Activated T-cell treated with anti-CD3 and anti-CD28 coated beads for 48 hours (primary cell): ENCODE measurements around the gene BPTF.
"Not testable (repeated sequence)": the region's sequence is repeated elsewhere in the genome, so short reads cannot be mapped to it uniquely, and the experiment has no call there.

Experiments used
- DNase-seq: peaks from one replicate; pipeline ENCODE4 v3.0.0-alpha.2; 2020; ENCODE audit warnings: low read depth

BPTF gene, protein sequence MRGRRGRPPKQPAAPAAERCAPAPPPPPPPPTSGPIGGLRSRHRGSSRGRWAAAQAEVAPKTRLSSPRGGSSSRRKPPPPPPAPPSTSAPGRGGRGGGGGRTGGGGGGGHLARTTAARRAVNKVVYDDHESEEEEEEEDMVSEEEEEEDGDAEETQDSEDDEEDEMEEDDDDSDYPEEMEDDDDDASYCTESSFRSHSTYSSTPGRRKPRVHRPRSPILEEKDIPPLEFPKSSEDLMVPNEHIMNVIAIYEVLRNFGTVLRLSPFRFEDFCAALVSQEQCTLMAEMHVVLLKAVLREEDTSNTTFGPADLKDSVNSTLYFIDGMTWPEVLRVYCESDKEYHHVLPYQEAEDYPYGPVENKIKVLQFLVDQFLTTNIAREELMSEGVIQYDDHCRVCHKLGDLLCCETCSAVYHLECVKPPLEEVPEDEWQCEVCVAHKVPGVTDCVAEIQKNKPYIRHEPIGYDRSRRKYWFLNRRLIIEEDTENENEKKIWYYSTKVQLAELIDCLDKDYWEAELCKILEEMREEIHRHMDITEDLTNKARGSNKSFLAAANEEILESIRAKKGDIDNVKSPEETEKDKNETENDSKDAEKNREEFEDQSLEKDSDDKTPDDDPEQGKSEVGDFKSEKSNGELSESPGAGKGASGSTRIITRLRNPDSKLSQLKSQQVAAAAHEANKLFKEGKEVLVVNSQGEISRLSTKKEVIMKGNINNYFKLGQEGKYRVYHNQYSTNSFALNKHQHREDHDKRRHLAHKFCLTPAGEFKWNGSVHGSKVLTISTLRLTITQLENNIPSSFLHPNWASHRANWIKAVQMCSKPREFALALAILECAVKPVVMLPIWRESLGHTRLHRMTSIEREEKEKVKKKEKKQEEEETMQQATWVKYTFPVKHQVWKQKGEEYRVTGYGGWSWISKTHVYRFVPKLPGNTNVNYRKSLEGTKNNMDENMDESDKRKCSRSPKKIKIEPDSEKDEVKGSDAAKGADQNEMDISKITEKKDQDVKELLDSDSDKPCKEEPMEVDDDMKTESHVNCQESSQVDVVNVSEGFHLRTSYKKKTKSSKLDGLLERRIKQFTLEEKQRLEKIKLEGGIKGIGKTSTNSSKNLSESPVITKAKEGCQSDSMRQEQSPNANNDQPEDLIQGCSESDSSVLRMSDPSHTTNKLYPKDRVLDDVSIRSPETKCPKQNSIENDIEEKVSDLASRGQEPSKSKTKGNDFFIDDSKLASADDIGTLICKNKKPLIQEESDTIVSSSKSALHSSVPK (N-terminal part only)

DNA sequence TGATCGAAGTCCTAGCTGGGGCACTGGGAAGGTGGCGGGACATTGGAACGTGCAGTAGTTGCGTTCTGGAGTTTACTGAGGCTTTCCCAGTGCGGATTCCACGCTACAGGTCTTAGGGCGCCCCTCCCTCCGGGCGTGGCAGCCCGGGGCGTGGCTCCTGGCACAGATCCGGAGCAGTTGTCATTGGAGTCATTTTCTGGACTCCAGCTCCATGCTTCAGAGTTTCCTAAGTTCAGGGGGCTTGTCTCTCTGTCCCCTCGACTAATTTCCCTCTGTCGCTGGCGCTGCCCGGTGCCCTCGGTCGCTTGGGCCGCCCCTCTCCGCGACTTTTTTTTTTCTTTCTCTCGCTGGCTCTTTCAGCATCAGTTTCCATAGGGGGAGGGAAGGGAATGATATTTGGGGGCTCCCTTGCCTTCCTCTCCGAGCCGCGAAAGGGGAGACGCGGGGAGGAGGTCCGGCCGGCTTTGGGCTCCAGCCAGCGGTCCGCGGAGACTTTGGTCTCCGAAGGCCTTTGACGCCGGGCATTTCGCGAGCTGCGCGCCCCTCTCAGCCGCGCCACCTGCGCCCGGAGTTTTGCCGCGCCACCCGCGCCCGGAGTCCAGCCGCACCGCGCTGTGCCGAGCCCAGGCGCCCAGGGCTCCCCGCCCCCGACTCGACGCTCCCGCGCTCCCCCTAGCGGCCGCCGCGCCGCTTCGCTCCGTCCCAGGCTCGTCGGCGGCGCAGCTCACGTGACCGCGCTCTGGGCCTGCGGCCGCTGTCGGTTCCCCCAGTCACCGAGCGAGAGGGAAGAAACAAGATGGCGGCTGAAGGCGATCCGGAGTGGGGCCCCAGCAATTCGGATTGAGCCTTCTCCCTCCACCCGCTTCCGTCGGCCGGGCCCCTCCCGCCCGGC, at the start of gene BPTF:
Gene BPTF, plus strand, starts transcription at position 769 of the 892 bp plus-strand sequence. CDS start 222 bp downstream, outside the sequence.
- peak; percentile 89 for DNase-seq

DNA sequence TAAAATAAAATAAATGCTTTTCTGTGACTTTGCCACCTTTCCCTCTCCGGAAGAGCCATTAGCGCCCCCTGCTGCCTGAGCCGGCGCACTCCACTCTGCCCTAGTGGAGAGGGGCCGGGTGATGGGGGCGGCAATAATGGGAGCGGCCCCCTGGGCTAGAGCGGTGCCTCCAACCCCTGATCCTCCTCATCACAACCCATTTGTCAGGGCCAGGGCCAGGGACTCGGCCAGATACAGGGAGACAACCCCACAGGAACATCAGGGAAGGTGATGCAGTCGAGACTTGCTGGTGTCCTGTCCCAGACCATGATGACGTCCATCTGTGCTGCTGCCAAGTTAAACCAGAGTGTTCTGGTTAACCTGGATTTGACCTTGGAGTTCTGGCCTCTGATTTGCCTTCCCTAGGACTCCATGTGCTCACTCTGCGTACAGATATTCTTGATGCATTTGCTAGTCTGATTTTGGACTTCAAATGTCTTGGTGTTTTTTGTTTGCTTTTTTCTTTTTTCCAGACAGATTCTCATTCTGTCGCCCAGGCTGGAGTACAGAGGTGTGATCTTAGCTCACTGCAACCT, 46.1 kb upstream of the BPTF start:
- DNase-seq, result peak; percentile 36

DNA sequence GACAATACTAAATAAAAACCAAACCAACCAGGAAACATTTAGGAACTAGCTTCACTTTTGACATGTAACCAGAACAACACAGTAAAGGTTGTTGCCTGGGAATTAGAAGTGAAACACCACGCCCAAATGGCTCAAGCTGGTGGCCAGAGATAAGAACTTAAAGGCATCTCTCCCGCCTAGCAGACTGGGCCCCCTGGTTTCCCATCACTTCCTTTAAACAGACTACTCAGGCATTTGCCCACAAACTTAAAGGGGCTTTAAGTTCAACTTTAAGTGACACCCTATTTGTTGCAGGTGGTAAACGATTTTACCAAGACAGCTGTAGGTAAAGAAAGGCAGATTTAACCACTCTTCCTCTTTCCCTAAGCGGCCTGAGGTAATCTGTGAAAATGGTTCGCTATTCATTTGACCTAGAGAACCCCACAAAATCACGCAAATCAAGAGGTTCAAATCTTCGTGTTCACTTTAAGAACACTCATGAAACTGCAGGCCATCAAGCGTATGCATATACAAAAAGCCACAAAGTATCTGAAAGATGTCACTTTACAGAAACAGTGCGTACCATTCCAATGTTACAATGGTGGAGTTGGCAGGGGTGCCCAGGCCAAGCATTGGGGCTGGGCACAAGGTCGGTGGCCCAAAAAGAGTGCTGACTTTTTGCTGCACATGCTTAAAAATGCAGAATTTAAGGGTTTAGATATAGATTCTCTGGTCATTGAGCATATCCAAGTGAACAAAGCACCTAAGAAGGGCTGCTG, 40.8 kb upstream of the BPTF start:
- no peak for DNase-seq

DNA sequence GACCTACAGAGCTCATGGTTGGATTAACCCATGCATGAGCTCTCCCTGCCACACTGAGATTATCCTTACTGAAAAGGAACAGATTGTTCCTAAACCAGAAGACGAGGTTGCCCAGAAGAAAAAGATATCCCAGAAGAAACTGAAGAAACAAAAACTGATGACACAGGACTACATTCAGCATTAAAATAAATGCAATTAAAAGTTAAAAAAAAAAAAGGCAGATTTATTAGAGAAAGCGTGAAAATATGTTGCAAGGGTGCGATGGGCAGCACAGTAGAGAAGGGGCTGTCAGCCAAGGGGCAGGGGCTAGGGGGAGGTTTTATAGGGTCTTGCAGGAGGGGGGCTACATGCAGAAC, 40.2 kb upstream of the BPTF start:
- DNase-seq, result no peak

DNA sequence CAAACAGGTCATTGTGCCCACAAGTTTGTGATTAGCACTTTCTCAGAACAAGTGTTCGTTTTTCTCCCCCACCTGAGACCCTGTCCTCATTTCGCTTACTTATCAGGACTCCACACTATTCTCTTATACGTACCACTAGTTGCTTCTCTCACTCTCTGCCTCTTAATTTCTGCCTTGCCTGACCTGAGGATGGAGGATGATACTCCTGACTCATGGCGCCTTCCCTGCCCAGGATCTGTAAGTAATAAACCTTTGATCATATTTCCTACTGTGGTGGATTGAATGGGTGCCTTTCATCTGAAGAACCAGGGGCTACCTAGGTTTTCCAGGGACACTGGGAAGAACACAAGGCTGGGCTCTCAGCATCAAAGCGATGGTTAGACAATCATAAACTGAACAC, 39.8 kb upstream of the BPTF start:
- no peak for DNase-seq

DNA sequence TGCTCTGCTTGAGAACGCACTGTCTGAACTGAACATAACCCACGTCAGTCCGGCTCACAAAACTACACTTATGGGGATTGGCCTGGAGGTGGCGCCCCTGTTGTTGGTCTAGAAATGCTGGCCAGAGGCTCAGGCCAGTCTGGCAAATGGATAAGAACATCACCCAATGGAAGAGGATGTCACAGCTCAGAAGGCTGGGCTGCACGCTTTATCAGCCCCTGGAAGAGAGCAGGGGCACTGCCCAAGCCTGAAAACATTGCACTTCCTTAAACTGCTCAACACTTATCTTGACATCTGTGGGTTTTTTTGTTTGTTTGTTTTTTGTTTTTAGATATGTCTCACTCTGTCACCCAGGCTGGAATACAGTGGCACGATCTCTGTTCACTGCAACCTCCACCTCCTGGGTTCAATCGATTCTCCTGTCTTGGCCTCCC, 24.8 kb upstream of the BPTF start:
- DNase-seq, result peak; percentile 48

DNA sequence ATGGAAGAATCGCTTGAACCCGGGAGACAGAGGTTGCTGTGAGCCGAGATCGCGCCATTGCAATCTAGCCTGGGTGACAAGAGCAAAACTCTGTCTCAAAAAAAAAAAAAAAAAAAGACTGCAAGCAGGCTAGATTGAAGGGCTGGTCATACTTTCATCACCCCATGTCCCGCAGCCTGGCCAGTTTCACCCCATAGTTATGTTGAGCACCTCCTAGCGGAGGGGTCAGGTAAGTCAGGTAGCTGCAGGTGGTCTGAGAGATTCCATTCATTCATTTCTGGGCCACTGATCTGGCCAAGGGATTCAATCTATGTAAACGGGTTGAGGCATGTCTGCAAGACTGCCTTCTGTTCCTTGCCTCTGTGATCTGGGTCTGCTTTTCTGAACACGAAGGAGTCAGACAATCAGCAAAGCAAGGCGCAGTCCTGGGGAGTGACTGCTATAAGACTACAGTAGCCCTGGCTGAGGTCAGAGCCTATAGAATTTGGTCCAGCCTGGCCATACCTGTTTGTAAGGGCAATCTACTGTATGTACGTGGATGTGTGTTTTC, 23.6 kb upstream of the BPTF start:
- no peak for DNase-seq

DNA sequence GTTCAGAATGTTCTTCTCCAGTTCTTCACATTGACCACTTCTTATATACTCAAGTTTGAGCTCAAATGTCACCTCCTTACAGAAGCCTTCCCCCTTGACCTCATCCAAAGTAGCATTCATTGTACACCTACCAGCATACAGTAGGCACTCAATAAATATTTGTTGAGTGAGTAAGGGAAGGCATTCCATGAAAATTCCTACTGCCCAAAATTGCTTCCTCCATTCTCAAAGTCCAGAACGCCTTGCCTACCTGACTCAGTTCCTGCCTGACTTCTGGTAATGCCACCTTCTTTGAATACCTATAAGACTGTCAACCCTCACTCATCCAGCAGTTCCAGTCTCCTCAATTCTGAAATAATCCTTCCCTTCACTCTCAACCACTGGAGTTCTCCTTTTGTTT, 14.8 kb upstream of the BPTF start:
- no peak for DNase-seq

DNA sequence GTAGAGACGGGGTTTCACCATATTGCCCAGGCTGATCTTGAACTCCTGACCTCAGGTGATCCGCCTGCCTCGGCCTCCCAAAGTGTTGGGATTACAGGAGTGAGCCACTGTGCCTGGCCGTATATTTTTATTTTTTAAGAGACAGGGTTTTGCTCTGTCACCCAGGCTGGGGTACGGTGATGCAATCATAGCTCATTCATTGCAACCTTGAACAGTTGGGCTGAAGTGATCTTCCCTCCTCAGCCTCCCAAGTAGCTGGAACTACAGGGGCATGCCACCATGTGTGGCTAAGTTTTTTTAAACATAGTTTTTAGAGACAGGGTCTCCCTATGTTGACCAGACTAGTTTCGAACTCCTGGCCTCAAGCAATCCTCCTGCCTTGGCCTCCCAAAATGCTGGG, 12.9 kb upstream of the BPTF start:
- not testable (repeated sequence) for DNase-seq

DNA sequence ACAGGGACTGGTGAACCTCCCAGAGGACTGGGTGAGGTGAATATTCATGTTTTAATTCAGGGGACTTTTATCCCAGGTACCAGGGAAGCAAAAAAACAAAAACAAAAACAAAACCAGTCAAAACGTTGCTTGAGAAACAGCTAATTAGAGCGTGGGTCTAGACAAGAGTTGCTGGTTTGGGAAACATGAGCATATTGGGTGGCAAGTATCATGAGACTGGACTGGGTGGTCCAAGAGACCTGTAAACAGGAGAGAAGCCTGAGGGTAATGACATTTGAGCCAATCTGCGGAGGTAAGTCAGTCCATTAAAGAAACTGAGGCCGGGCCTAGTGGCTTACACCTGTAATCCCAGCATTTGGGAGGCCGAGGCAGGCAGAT, 11.5 kb upstream of the BPTF start:
- DNase-seq, result no peak

DNA sequence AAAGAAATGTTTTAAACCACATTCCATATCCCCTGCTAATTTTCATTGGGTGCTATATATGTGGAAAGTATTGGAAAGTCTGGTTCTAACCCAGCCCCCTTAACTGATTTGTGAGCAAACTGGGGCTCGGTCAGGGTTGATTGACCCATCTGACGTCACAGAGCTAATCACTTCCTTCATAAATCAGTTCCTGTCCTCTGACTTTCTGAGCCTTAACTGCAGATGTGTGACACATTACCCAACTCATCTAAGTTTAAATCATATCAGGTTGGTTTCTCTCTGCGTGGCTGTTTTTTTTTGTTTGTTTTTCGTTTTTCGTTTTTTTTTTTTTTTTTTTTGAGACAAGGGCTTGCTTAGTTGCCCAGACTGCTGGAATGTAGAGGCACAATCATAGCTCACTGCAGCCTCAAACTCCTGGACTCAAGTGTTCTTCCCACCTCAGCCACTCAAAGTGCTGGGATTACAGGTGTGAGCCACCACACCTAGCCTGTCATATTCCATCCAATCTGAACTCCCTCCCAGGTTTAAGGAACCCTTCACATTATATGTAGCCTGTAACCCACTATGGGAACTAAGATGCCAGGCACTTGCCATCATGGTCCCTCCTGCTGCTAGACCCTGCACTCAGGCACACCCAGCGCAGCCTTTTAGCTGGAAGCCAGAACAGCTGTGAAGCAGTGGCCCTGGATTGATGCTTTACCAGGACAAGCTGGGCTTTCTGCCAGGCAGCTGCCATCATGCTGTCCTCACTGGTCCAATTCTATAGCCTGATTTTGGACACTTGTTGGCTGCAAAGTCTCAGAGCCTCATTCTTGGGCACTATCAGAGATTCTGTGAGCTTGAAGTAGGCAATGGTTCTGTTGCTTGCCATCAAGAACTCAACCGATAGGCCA, 6.9 kb upstream of the BPTF start:
- no peak for DNase-seq

DNA sequence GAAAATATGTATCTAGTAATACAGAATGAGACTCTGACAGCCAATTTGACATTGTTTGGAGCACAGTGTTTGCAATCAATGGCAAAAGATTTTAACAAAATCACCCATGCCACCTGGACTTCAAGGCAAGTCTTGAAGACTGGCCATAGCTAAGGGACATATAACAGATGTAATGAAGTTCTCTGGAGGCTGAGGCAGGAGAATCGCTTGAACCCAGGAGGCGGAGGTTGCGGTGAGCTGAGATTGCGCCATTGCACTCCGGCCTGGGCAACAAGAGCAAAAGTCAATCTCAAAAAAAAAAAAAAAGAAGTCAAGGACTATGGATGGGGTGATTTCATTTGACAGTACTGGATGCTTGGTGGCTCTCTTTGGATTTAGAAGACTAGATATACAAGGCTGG, 5.6 kb upstream of the BPTF start:
- no peak for DNase-seq

DNA sequence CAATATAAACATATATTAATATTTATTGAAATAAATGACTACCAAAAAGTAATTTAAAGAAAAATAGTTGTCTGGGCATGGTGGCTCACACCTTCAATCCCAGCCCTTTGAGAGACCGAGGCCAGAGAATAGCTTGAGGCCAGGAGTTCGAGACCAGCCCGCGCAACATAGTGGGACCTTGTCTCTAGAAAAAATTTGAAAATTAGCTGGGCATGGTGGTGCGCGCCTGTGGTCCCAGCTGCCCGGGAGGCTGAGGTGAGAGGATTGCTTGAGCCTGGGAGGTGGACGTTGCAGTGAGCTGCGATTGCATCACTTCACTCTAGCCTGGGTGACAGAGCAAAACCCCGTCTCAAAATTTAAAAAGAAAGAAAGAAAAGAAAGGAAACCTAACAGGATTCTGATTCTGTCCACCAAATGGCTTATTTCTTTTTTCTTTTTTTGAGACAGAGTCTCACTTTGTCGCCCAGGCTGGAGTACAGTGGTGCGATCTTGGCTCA, 3.4 kb upstream of the BPTF start:
- DNase-seq, result no peak

DNA sequence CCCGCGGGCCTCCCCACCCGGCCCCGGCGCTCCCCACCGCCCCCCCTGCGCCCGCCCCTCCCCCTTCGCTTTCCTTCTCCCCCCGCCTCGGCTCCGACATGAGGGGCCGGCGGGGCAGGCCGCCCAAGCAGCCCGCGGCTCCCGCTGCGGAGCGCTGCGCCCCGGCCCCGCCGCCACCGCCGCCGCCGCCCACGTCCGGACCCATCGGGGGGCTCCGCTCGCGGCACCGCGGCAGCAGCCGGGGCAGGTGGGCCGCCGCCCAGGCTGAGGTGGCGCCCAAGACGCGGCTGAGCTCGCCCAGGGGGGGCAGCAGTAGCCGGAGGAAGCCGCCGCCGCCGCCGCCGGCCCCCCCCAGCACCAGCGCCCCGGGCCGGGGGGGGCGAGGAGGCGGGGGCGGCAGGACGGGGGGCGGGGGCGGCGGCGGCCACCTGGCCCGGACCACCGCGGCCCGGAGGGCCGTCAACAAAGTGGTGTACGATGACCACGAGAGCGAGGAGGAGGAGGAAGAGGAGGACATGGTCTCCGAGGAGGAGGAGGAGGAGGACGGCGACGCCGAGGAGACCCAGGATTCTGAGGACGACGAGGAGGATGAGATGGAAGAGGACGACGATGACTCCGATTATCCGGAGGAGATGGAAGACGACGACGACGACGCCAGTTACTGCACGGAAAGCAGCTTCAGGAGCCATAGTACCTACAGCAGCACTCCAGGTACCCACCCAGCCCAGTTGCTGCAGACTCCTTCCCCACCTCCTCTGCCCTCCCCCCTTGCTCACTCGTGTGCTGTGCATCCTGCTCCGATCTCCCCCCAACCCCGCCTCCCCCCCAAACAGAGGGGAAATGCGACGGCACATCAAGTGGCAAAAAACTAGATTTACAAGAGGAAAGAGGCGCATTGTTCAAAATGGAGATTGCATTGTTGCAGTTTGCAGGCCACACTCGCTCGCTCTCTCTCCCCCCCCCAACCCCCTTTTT, 611 bp downstream of the BPTF start:
- DNase-seq, result peak; percentile 25

DNA sequence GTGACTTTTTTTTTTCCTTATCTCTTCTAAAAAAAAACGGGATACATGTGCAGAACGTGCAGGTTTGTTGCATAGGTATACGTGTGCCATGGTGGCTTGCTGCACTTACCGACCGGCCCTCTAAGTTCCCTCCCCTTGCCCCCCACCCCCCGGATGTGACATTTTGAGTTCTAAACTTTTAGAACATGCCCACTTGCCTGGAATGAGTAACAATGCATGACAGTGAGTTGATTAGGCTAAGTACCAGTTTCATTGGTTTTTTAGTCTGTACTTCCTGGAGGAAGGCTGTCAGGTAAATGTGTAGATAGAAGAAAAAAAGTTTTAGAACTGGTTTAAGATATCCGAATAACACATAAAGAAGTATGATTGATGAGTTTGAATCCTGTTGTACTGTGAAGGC, 4.0 kb downstream of the BPTF start:
- DNase-seq, result peak; percentile 39

DNA sequence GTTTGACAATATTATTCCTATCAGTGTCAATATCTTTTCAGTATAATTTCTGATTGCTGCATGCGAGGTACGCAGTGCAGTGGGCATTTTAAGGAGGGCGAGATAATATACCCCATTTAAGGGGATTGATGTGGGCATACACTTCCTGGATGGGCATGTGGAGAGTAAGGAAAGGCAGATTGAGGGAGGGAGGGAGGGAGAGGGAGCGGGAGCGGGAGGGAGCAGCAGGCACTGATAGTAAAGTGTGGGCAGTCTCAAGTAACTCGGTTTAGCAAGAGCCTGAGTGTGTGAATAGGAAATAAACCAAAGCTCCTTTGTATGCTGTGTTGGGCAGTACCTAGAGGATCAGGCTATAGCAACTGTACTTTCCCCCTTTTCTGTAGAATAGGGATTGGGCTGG, 5.1 kb downstream of the BPTF start:
- DNase-seq, result no peak

DNA sequence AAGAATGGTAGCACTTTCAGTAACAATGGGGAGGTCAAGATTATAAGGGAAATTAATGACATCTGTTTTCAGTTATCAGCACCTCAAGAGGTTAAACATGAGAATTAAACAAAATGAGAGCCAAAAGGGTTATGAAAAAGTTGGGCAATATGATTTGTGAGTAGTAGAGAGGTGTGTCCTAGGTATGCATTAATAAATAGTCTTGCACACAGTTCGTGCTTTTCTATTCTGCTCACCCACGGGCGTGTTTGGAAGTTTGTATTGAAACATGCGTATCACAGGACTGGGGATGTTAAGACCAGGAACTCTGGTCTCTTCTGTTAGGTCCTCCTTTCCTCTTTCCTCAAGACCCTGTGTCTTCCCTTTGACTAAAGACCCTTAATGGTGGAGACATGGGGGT, 6.0 kb downstream of the BPTF start:
- no peak for DNase-seq

DNA sequence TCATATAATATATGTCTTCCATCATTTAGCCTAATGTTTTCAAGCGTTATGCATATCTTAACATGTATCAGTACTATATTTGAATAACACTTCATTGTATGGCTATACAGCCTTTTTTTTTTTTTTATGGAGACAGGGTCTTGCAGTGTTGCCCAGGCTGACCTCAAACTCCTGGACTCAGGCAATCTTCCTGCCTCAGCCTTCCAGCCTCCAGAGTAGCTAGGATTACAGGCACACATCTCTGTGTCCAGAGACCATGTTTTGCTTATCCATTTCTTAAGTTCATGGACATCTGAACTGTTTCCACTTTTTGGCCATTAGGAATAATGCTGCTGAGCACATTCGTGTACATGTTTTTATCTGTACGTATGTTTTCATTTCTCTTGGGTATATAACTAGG, 7.8 kb downstream of the BPTF start:
- DNase-seq, result no peak
